Large intestine (tissue), 3 donors: ENCODE data around the gene PARD3. TPM values are rescaled to one million over a fixed set of nuclear protein-coding genes. Genes with fewer than 3 reads are reported as not detected.

Experiments used
- DNase-seq, 2 donors: peaks; one replicate each; pipeline versions ENCODE4 v3.0.0 to v3.0.0-alpha.2; 2013
- H3K27ac ChIP-seq: one replicate; pipeline ENCODE4 v1.5.1; 2013; ENCODE audit warnings: low read length
- H3K27me3 ChIP-seq: 2 replicates; pipeline ENCODE4 v1.6.1; 2013; ENCODE audit warnings: low read length; ENCODE audit not compliant: control insufficient read depth, insufficient read depth
- H3K36me3 ChIP-seq: 2 replicates; pipeline ENCODE4 v1.6.1; 2013; ENCODE audit warnings: low read length; ENCODE audit not compliant: control insufficient read depth, insufficient read depth
- H3K4me1 ChIP-seq: one replicate; pipeline ENCODE4 v1.6.1; 2013; ENCODE audit warnings: low read length; ENCODE audit not compliant: control insufficient read depth, insufficient read depth
- H3K4me3 ChIP-seq: one replicate; pipeline ENCODE4 v1.5.1; 2013; ENCODE audit warnings: low read length
- H3K9me3 ChIP-seq: one replicate; pipeline ENCODE4 v1.6.1; 2013; ENCODE audit warnings: mild to moderate bottlenecking, low read depth, low read length, moderate library complexity; ENCODE audit not compliant: control insufficient read depth
- WGBS: methylation state at CpG from one replicate; pipeline ENCODE4 v1.1.5; 2013; ENCODE audit warnings: low lambda C conversion rate; ENCODE audit not compliant: insufficient coverage; 5-methylcytosine and 5-hydroxymethylcytosine counted together
- polyA plus RNA-seq: library from polyadenylated mRNA; unstranded; fragments of 120-200 nt; gene quantifications from one replicate; pipeline ENCODE4 v1.2.1, GENCODE V29; 2013

The PARD3 gene
- polyA plus RNA-seq, 1 donor, result 25.5 TPM

GRCh38 chr10:34476608-34477007, 338.5 kb downstream of the PARD3 start:
- peak overlapping the region; percentile 25 for H3K27ac ChIP-seq
- no peak overlapping the region for H3K4me3 ChIP-seq
- no peaks in the 10 kb centered on the region for H3K9me3 ChIP-seq
- DNase-seq, result peak in 1 of 2 donors; percentile 60
- peaks cover 14% of the 10 kb centered on the region for H3K4me1 ChIP-seq
- H3K27me3 ChIP-seq, result no peaks in the 10 kb centered on the region
- no CpG with 5 or more reads among the region's 3 CpGs for WGBS
- H3K36me3 ChIP-seq, result no peaks in the 10 kb centered on the region

GRCh38 chr10:34475786-34476185, 339.3 kb downstream of the PARD3 start:
- Histone ChIP-seq H3K9me3 (no peaks in the 10 kb centered on the region), H3K4me1 (peaks cover 14% of the 10 kb centered on the region), H3K4me3 (no peak overlapping the region), H3K36me3 (no peaks in the 10 kb centered on the region), H3K27ac (no peak overlapping the region), H3K27me3 (no peaks in the 10 kb centered on the region)
- no peak for DNase-seq
- 92% methylated on average over 3 of the region's 5 CpGs for WGBS

GRCh38 chr10:34475274-34475646, 339.8 kb downstream of the PARD3 start:
- no peak overlapping the region for H3K4me3 ChIP-seq
- H3K4me1 ChIP-seq, result peaks cover 14% of the 10 kb centered on the region
- H3K27me3 ChIP-seq, result no peaks in the 10 kb centered on the region
- no peaks in the 10 kb centered on the region for H3K36me3 ChIP-seq
- no peak overlapping the region for H3K27ac ChIP-seq
- no peaks in the 10 kb centered on the region for H3K9me3 ChIP-seq
- no peak for DNase-seq
- 78% methylated on average over 2 of the region's 2 CpGs for WGBS

GRCh38 chr10:34474555-34475273, 340.4 kb downstream of the PARD3 start:
- H3K4me3 ChIP-seq, result no peak overlapping the region
- H3K36me3 ChIP-seq, result no peaks in the 10 kb centered on the region
- H3K9me3 ChIP-seq, result no peaks in the 10 kb centered on the region
- 100% methylated on average over 1 of the region's 5 CpGs for WGBS
- H3K27ac ChIP-seq, result no peak overlapping the region
- H3K4me1 ChIP-seq, result peaks cover 8% of the 10 kb centered on the region
- DNase-seq, result no peak
- H3K27me3 ChIP-seq, result no peaks in the 10 kb centered on the region

- peak in 1 of 2 donors; percentile 18 for DNase-seq
- H3K27ac ChIP-seq, result no peak overlapping the region
- H3K9me3 ChIP-seq, result no peaks in the 10 kb centered on the region
- H3K4me1 ChIP-seq, result peaks cover 3% of the 10 kb centered on the region
- H3K27me3 ChIP-seq, result no peaks in the 10 kb centered on the region
- no peak overlapping the region for H3K4me3 ChIP-seq
- H3K36me3 ChIP-seq, result no peaks in the 10 kb centered on the region
- WGBS, result no CpG with 5 or more reads among the region's 2 CpGs
Observed at GRCh38 chr10:34474009-34474376, 341.1 kb downstream of the PARD3 start.

GRCh38 chr10:34473174-34474008, 341.7 kb downstream of the PARD3 start:
- H3K9me3 ChIP-seq, result no peaks in the 10 kb centered on the region
- peak in 1 of 2 donors; percentile 21 for DNase-seq
- H3K4me3 ChIP-seq, result no peak overlapping the region
- no peaks in the 10 kb centered on the region for H3K27me3 ChIP-seq
- no peaks in the 10 kb centered on the region for H3K36me3 ChIP-seq
- no peak overlapping the region for H3K27ac ChIP-seq
- H3K4me1 ChIP-seq, result peaks cover 3% of the 10 kb centered on the region
- WGBS, result 93% methylated on average over 3 of the region's 7 CpGs

- Histone ChIP-seq H3K36me3 (no peaks in the 10 kb centered on the region), H3K9me3 (no peaks in the 10 kb centered on the region), H3K27ac (no peak overlapping the region), H3K4me1 (no peaks in the 10 kb centered on the region), H3K27me3 (no peaks in the 10 kb centered on the region), H3K4me3 (no peak overlapping the region)
- 100% methylated on average over 1 of the region's 5 CpGs for WGBS
- DNase-seq, result peak in 1 of 2 donors; percentile 22
Observed at GRCh38 chr10:34470307-34470706, 344.8 kb downstream of the PARD3 start.

GRCh38 chr10:34469446-34469845, 345.6 kb downstream of the PARD3 start:
- Histone ChIP-seq H3K36me3 (no peaks in the 10 kb centered on the region), H3K27me3 (no peaks in the 10 kb centered on the region), H3K4me3 (no peak overlapping the region), H3K4me1 (no peaks in the 10 kb centered on the region), H3K27ac (no peak overlapping the region), H3K9me3 (no peaks in the 10 kb centered on the region)
- DNase-seq, result no peak
- WGBS, result 100% methylated on average over 2 of the region's 2 CpGs

- DNase-seq, result no peak
- no peaks in the 10 kb centered on the region for H3K36me3 ChIP-seq
- H3K9me3 ChIP-seq, result no peaks in the 10 kb centered on the region
- H3K27me3 ChIP-seq, result no peaks in the 10 kb centered on the region
- no CpG with 5 or more reads among the region's 2 CpGs for WGBS
- H3K4me1 ChIP-seq, result no peaks in the 10 kb centered on the region
- H3K27ac ChIP-seq, result no peak overlapping the region
- no peak overlapping the region for H3K4me3 ChIP-seq
Observed at GRCh38 chr10:34467902-34468301, 347.2 kb downstream of the PARD3 start.

GRCh38 chr10:34467364-34467763, 347.7 kb downstream of the PARD3 start:
- no CpG with 5 or more reads among the region's 3 CpGs for WGBS
- Histone ChIP-seq H3K36me3 (no peaks in the 10 kb centered on the region), H3K27ac (no peak overlapping the region)

More at GRCh38 chr10:34467364-34467763, 347.7 kb downstream of the PARD3 start:
- no peak for DNase-seq
- Histone ChIP-seq H3K9me3 (no peaks in the 10 kb centered on the region), H3K4me1 (no peaks in the 10 kb centered on the region), H3K4me3 (no peak overlapping the region), H3K27me3 (no peaks in the 10 kb centered on the region)
